Subcutaneous abdominal adipose tissue (tissue), 5 donors: Measurements from ENCODE around the gene ARMH4.
"Not testable (repeated sequence)": the region's sequence is repeated elsewhere in the genome, so short reads cannot be mapped to it uniquely, and the experiment has no call there.

Experiments
- H3K27ac ChIP-seq: one replicate; pipeline ENCODE4 v1.7.0; 2013; ENCODE audit warnings: low read depth, mild to moderate bottlenecking, inconsistent platforms, low read length, moderate library complexity
- H3K27me3 ChIP-seq, 5 donors: one replicate each; pipeline ENCODE4 v1.7.0; 2013; ENCODE audit warnings: low read length in 5 of 5, inconsistent platforms in 1 of 5; ENCODE audit not compliant: control insufficient read depth in 5 of 5, insufficient read depth in 4 of 5
- H3K36me3 ChIP-seq, 5 donors: one replicate each; pipeline ENCODE4 v1.7.0; 2013; ENCODE audit warnings: low read length in 5 of 5; ENCODE audit not compliant: control insufficient read depth in 5 of 5, insufficient read depth in 5 of 5
- H3K4me1 ChIP-seq, 5 donors: one replicate each; pipeline ENCODE4 v1.7.0; 2013; ENCODE audit warnings: low read length in 5 of 5, mild to moderate bottlenecking in 3 of 5, moderate library complexity in 1 of 5; ENCODE audit not compliant: control insufficient read depth in 5 of 5, insufficient read depth in 5 of 5
- H3K4me3 ChIP-seq, 5 donors: one replicate each; pipeline ENCODE4 v1.7.0; 2013; ENCODE audit warnings: low read length in 5 of 5, low read depth in 1 of 5
- H3K9ac ChIP-seq, 5 donors: one replicate each; pipeline ENCODE4 v1.7.0; 2013; ENCODE audit warnings: low read length in 5 of 5, mild to moderate bottlenecking in 4 of 5, moderate library complexity in 3 of 5
- H3K9me3 ChIP-seq, 5 donors: one replicate each; pipeline ENCODE4 v1.7.0; 2013; ENCODE audit warnings: low read length in 5 of 5; ENCODE audit not compliant: control insufficient read depth in 5 of 5
- donor health status: healthy.
- donor health status: healthy.
- donor health status: healthy.
- donor health status: healthy.
- donor health status: healthy.

The ARMH4 gene

DNA sequence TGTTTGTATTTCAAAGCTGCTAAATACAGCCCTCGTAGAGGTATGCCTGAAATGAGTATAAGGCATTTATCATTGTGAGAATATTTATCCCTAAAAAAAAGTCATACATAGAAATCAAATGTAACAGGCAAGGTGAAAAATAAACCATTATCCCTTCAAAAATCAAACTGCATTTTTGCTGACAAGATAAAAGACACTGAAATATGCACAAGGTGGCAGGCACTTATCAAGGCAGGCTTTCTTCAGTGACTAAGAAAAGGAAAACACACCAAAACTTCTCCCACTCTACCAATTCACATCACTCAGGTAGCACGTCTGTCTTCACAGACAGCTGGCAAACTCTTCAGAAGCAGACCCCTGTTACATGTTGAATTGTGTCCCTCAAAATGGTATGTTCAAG is 23.6 kb downstream of the ARMH4 start:
- H3K27me3 ChIP-seq = no peaks in the 10 kb centered on the region
- no peak overlapping the region for H3K9ac ChIP-seq
- H3K36me3 ChIP-seq = no peaks in the 10 kb centered on the region
- H3K27ac ChIP-seq = no peak overlapping the region
- peaks cover 0 to 2% (median 0%) of the 10 kb centered on the region in 5 donors for H3K4me1 ChIP-seq
- no peak overlapping the region for H3K4me3 ChIP-seq
- H3K9me3 ChIP-seq = peaks cover 0 to 7% (median 0%) of the 10 kb centered on the region in 5 donors

DNA sequence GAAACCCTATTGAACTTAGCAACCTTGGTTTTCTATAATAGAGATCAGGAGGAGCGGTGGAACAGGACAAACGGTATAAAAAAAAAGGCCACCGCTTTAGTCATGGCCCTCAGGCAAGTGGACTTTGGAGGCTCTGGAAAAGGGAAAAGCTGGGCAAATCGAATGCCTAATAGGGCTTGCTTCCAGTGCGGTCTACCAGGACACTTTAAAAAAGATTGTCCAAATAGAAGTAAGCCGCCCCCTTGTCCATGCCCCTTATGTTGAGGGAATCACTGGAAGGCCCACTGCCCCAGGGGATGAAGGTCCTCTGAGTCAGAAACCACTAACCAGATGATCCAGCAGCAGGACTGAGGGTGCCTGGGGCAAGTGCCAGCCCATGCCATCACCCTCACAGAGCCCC is 29.5 kb downstream of the ARMH4 start:
- H3K27me3 ChIP-seq, H3K36me3 ChIP-seq, H3K9me3 ChIP-seq, H3K4me1 ChIP-seq, H3K4me3 ChIP-seq, H3K27ac ChIP-seq, H3K9ac ChIP-seq: not testable (repeated sequence)

DNA sequence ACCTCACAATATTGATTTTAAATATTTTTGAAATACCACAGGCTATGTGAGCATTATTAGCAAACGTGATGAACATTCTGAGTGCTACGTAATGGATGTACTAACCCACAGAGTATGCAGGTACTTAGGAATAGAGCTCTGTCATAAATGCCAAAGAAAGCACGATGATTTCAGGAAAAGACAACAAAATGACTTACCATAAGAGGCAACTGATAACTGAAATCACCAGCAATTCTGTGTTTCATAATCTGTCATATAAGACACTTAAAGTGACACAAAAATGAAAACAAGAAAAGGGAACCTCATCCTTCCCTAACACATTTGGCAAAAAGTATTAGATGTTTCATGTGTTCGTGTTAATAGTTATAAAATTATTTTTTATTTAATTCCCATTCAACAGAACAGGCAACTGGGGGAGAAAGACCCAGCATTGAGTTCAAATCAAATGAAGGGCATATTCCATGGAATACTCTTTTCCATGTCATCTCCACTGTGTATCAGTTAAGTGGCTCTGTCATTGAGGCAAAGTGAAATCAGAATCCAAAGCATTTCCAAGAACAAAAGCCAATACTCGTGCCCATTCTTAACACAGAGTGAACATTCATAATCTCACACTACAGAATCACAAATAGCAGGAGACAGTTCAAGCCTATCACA is 30.4 kb downstream of the ARMH4 start:
- peaks cover 0 to 7% (median 0%) of the 10 kb centered on the region in 5 donors for H3K9me3 ChIP-seq

DNA sequence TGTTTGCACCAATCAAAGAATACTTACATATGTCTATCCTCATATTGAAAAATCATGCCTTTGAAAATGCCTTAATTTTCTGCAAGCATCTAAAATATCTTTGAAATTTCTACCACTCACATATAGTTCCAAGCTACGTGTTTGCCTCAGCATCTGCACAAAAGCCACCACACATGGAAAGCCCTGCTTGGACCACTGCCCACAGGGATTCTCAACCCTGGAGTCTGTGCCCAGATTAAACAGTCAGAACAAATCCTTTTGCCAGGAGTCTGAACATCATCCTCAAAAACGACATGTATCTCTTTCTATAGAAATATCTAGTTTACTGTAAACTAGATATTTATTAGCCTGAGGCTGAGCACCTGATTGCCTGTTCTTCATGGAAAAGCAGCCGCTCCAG is 32.6 kb downstream of the ARMH4 start:
- H3K9me3 ChIP-seq = no peaks in the 10 kb centered on the region
- H3K27me3 ChIP-seq = no peaks in the 10 kb centered on the region
- H3K36me3 ChIP-seq = no peaks in the 10 kb centered on the region
- no peak overlapping the region for H3K9ac ChIP-seq
- no peak overlapping the region for H3K27ac ChIP-seq
- no peaks in the 10 kb centered on the region for H3K4me1 ChIP-seq
- H3K4me3 ChIP-seq = no peak overlapping the region

More for the DNA sequence above, 30.4 kb downstream of the ARMH4 start:
- H3K27me3 ChIP-seq = no peaks in the 10 kb centered on the region
- no peak overlapping the region for H3K4me3 ChIP-seq
- H3K36me3 ChIP-seq = no peaks in the 10 kb centered on the region
- H3K9ac ChIP-seq = no peak overlapping the region
- no peaks in the 10 kb centered on the region for H3K4me1 ChIP-seq
- no peak overlapping the region for H3K27ac ChIP-seq

DNA sequence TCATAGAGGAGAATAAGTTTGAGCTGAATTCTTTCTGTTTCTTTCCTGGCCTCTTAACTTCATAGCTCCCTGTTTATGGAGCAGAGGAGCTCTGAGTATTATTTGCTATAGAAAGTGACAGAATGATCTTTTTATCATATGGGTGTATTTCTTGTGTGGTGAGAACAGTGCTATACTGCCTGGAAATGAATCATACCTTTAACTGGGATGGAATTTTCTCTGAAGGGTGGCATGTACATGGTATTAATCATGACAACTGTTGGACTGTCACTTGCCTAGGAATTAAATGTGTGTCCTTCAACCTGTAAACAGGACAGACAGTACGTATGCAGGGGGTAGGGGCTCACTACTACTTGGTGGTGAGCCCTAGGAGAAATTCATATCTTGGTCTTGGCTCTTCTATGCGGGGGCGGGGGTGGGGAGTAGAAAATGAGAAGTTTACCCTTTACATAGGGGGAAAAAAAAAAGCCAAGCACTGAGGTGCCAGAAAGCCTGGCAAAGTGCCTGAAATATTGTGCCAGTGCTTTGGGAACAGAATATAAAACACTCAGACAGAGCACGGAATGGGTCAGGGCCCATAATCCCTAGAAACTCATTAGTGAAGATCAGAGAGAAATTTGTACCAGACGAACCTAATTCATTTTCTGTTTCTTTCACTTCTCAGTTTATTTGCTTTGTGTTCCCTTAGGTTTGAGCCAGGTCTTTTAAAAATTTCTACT is 33.8 kb downstream of the ARMH4 start:
- Histone ChIP-seq H3K4me1 (no peaks in the 10 kb centered on the region), H3K4me3 (no peak overlapping the region), H3K36me3 (no peaks in the 10 kb centered on the region), H3K27ac (no peak overlapping the region), H3K27me3 (no peaks in the 10 kb centered on the region), H3K9ac (no peak overlapping the region), H3K9me3 (no peaks in the 10 kb centered on the region)

DNA sequence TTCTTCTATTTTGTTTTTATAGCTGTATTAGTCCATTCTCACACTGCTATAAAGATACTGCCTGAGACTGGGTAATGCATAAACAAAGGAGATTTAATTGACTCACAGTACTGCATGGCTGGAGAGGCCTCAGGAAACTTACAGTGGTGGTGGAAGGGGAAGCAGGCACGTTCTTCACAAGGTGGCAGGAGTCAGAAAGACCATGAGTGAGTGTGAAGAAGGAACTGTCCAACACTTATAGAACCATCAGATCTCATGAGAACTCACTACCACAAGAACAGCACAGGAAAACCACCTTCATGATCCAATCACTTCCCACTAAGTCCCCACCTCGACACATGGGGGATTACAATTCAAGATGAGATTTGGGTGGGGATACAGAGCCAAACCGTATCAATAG is 42.3 kb downstream of the ARMH4 start:
- H3K27me3 ChIP-seq = no peaks in the 10 kb centered on the region
- H3K36me3 ChIP-seq = no peaks in the 10 kb centered on the region
- H3K9ac ChIP-seq = no peak overlapping the region
- no peaks in the 10 kb centered on the region for H3K9me3 ChIP-seq
- H3K4me3 ChIP-seq = no peak overlapping the region
- no peak overlapping the region for H3K27ac ChIP-seq
- H3K4me1 ChIP-seq = peaks cover 0 to 3% (median 0%) of the 10 kb centered on the region in 5 donors

DNA sequence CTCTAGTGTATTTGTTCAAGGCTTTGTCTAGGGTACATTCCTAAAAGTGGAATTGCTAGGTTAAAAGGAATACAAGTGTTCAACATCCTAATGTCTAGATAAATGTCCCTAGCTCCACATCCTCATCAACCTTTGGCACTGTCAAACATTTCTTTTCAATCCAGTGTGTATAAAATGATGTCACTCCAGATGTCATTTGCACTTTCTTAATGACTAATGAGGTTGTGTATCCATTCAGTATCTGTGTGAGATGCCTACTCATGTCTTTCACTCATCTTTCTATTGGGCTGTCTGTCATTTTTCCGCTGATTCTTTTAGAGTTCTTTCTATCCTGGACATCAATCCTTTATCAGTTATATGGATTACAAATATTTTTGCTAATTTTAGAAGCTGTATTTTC is 43.3 kb downstream of the ARMH4 start:
- Histone ChIP-seq H3K4me1 (peaks cover 0 to 3% (median 0%) of the 10 kb centered on the region in 5 donors), H3K27ac (no peak overlapping the region), H3K4me3 (no peak overlapping the region), H3K36me3 (no peaks in the 10 kb centered on the region), H3K9me3 (no peaks in the 10 kb centered on the region), H3K9ac (no peak overlapping the region), H3K27me3 (no peaks in the 10 kb centered on the region)

DNA sequence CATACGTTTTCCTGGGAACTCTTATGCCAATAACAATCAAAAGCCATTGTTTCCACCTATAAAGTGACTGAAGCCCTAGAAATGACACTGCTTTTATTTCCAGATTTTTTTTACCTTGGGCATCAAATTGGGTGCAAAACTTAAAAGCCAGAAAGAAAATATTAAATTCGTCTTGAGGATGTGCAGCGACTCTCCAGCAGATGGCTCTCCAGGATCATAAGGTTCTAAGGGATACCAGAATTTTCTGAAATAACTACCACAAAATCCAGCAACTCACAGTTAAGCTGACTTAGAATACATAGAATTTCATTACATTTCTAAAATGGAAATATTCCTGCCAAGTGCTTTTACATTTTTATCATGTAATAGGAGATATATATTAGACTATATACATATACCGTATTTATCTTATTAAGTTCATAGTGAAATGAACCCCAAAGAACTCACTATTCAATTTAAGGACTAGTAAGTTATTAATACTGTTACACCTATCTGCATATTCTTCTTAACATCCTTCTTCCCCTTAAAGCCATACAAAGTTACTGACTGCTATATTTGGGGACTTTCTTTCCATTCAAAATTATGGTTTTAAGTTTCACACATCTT is 44.0 kb downstream of the ARMH4 start:
- no peaks in the 10 kb centered on the region for H3K27me3 ChIP-seq
- no peak overlapping the region for H3K27ac ChIP-seq
- H3K4me3 ChIP-seq = no peak overlapping the region
- no peaks in the 10 kb centered on the region for H3K36me3 ChIP-seq
- H3K9me3 ChIP-seq = no peaks in the 10 kb centered on the region
- peaks cover 0 to 3% (median 0%) of the 10 kb centered on the region in 5 donors for H3K4me1 ChIP-seq
- H3K9ac ChIP-seq = no peak overlapping the region

DNA sequence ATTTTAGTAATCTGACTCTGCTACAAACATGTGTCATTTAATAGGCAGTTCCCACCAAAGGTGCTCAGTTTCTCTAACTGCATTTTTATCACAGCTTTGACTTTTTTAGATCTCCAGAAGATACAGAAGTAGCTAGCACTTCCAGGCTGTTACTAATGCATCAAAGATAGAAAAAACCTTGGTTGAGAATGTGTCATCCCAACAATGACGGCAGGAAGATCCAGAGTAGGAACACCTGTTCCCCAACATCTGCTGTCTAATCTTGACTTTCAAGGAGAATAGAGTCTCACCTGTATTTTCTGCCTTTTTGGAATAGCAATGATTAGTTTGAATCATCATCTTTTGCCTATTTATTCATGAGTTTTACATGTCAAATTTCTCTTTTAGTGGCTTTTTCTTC is 45.0 kb downstream of the ARMH4 start:
- Histone ChIP-seq H3K4me1 (peaks cover 0 to 3% (median 0%) of the 10 kb centered on the region in 5 donors), H3K9me3 (no peaks in the 10 kb centered on the region)

DNA sequence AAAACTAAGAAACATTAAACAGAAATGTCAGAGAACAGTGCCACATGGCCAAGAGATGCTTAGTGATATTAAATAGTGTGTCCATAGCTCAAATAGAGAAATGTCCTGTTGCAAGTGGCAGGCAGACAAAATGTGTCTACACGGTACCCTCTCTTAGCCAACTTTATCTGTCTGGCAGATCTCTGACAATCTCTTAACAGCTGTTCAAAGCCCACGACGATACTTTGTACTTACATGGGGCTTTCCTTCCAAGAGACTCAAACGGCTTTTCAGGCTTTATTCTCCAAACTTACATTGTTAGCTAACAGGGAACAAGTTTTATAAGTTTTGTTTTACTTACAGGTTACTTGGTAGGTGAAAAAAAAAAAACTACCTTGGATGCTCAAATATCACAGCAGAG is 45.6 kb downstream of the ARMH4 start:
- no peak overlapping the region for H3K9ac ChIP-seq
- H3K4me1 ChIP-seq = peaks cover 0 to 3% (median 0%) of the 10 kb centered on the region in 5 donors
- H3K27me3 ChIP-seq = no peaks in the 10 kb centered on the region
- no peaks in the 10 kb centered on the region for H3K36me3 ChIP-seq
- no peak overlapping the region for H3K4me3 ChIP-seq
- no peaks in the 10 kb centered on the region for H3K9me3 ChIP-seq
- no peak overlapping the region for H3K27ac ChIP-seq

More for the DNA sequence above, 45.0 kb downstream of the ARMH4 start:
- H3K4me3 ChIP-seq = no peak overlapping the region
- H3K36me3 ChIP-seq = no peaks in the 10 kb centered on the region
- H3K9ac ChIP-seq = no peak overlapping the region
- H3K27ac ChIP-seq = no peak overlapping the region
- H3K27me3 ChIP-seq = no peaks in the 10 kb centered on the region
